Esophagus muscularis mucosa (tissue), 4 donors: ENCODE measurements around the gene KCNJ16.

ENCODE experiments used
- EP300 ChIP-seq: sonication (generic); formaldehyde crosslinking; IDR thresholded peaks from one replicate; pipeline ENCODE4 v1.6.1; 2017; ENCODE audit warnings: antibody characterized with exemption
- POLR2A ChIP-seq: fragments of 450-650 bp; IDR thresholded peaks from one replicate; pipeline ENCODE4 v1.6.1; 2017; ENCODE audit warnings: antibody characterized with exemption, moderate library complexity, mild to moderate bottlenecking, low read depth
- POLR2AphosphoS5 ChIP-seq, 2 donors: sonication (generic); formaldehyde crosslinking; IDR thresholded peaks; one replicate each; pipeline ENCODE4 v1.6.1; 2017; ENCODE audit warnings: antibody characterized with exemption in 2 of 2
- TF ChIP-seq, protein P1 (sequence below), 3 experiments: fragments of 200-600 bp in 2 of 3; fragments of 450-650 bp in 1 of 3; sonication (generic) in 2 of 3; IDR thresholded peaks; one replicate each; pipeline ENCODE4 v1.5.1; 2017 to 2019; ENCODE audit warnings: antibody characterized with exemption in 3 of 3, mild to moderate bottlenecking in 2 of 3, moderate library complexity in 1 of 3

DNA sequence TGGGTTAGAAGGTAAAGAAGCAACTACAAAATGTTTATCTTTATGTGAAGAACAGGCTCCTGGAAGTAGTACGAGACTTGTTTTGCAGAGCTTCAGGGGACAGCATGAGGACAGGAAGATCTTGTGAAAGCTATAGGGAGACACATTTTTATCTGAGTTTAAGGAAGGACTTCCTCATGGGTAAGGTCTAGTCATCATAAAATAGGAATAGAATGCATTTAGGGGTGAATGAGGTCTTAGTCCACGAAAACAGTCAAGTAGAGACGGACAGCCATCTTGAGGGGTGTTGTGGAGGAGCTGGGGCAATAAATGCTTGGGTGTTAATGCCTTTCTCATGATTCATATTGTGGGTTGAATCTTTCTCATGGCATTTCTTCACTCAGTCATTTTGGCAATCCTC is 24.3 kb downstream of the KCNJ16 start:
- TF ChIP-seq, protein P1, sequence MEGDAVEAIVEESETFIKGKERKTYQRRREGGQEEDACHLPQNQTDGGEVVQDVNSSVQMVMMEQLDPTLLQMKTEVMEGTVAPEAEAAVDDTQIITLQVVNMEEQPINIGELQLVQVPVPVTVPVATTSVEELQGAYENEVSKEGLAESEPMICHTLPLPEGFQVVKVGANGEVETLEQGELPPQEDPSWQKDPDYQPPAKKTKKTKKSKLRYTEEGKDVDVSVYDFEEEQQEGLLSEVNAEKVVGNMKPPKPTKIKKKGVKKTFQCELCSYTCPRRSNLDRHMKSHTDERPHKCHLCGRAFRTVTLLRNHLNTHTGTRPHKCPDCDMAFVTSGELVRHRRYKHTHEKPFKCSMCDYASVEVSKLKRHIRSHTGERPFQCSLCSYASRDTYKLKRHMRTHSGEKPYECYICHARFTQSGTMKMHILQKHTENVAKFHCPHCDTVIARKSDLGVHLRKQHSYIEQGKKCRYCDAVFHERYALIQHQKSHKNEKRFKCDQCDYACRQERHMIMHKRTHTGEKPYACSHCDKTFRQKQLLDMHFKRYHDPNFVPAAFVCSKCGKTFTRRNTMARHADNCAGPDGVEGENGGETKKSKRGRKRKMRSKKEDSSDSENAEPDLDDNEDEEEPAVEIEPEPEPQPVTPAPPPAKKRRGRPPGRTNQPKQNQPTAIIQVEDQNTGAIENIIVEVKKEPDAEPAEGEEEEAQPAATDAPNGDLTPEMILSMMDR (IDR thresholded peaks at IDR 0.05), result no peak
- TF ChIP-seq EP300, result no peak
- TF ChIP-seq POLR2A, result no peak
- no peak for TF ChIP-seq POLR2AphosphoS5 (IDR thresholded peaks at IDR 0.05)
